WI38 (cell line): Measurements from ENCODE around the gene AFF3.

Experiments
- H3K4me3 ChIP-seq: 2 replicates; pipeline ENCODE4 v1.5.1; 2011; ENCODE audit warnings: low read depth, mild to moderate bottlenecking, control low read depth, low read length
- TF ChIP-seq, protein P1 (sequence below): IDR thresholded peaks from 2 replicates; pipeline ENCODE4 v1.5.1; 2012; ENCODE audit warnings: low read depth, mild to moderate bottlenecking, control low read depth, low read length

The AFF3 gene

DNA sequence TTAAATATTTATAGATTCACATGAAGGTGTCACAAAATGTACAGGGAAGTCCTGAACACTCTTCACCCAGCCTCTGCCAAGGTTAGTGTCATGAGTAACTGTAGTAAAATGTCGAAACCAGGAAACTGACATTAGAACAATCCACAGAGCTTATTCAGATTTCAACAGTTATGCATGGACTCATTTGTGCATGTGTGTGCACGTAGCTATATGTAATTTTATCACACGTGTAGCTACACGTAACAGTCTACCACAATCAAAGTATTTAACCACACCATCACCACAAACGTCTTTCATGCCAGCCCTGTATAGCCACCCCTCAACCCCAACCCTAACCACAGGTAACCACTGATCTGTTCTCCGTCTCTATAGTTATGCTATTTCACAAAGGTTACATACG lies 440.9 kb downstream of the AFF3 start:
- no peak overlapping the region for H3K4me3 ChIP-seq
- TF ChIP-seq, protein P1, sequence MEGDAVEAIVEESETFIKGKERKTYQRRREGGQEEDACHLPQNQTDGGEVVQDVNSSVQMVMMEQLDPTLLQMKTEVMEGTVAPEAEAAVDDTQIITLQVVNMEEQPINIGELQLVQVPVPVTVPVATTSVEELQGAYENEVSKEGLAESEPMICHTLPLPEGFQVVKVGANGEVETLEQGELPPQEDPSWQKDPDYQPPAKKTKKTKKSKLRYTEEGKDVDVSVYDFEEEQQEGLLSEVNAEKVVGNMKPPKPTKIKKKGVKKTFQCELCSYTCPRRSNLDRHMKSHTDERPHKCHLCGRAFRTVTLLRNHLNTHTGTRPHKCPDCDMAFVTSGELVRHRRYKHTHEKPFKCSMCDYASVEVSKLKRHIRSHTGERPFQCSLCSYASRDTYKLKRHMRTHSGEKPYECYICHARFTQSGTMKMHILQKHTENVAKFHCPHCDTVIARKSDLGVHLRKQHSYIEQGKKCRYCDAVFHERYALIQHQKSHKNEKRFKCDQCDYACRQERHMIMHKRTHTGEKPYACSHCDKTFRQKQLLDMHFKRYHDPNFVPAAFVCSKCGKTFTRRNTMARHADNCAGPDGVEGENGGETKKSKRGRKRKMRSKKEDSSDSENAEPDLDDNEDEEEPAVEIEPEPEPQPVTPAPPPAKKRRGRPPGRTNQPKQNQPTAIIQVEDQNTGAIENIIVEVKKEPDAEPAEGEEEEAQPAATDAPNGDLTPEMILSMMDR = no peak

DNA sequence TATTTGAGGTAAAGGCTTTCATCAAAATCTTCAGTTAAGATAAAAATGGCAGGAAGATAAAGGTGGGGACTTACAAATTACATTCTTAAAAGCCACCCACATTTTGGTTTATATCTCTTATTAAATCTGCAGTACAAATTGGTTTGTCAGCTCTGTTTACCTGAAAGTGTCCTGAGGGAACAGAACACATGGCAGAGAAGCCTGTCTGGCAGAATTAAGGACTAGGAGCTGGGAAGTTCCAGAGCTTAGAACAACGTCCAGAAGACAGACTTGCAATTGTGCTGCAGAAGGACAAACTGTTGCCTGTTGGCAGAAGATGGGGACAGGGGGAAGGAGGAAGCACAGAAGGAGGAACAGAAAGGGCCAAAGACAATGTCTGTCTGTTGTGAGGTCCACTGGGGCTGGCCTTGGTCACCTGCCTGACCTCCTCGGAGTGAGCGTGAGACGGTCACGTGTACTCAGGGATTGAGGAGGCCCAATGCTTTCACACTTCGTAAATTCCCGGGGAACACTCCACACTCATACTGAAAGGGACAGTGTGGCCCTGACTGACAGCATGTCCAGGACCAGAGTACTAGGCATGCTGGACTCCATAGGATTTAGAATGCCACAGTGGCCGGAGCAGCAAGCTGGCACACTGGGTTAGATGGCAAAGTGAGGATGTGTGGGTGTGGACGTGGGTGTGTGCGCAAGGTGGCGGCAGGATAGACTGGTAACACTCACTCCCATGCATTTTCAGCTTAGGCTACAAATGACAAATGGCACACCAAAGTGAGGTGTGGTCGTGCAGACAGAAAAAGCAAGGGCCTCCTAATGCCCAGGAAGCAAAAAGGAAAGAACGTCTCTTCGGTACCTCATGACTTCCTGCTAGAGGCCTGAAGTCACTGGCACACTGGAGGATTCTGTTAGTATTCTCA lies 441.6 kb downstream of the AFF3 start:
- TF ChIP-seq, protein P1 = no peak
- no peak overlapping the region for H3K4me3 ChIP-seq

DNA sequence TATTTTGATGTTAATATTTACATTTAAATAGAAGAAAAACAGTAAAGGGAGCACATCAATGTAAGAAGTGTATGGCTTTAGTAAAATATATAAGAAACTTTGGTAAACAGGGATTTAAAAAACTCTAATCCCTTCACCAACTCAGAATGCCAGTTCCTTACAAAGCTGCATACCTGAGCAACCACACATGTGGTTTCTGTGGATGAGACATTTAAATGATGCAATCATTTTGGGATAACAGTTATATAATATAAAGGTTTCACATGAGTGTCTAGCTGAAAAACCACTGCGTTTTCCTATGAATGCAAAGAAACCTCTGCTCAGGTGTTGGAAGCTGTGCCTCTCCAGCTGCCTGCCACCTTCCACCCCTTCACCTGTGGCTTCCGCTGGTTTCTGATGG lies 443.5 kb downstream of the AFF3 start:
- H3K4me3 ChIP-seq = no peak overlapping the region
- TF ChIP-seq, protein P1 = no peak

DNA sequence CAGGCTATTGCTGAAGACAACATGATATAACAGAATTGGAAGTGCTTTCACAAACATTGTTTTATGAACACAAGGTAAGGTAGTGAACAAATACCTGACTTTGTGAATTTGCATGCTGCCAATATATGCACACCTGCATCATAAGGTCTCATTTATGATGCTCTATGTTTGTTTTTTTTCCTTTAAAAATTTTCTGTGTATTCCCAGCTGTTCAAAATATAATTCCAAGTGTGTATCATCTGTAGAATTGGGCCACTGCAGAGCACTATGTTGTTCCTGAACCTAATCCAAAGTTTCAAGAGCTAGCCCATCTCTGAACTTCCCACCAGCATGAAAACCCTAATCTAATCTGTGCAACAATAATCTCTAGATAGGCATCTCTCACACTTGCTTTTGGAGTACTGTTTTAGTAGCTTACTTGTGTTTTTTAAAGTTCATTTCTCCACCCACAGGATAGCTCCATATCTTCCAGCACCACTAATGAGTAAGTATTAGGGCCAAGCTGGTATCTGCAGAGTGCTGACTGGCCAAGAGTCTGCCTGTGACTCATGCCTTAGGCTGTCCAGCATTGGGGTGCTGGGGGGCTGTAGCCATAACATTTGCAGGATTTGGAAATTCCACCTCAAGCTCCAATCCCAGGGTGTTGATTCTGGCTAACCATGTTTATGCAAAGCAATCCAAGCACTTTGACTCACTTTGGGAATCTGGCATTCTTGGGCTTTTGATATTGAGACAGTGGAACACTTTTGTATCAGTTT lies 444.4 kb downstream of the AFF3 start:
- TF ChIP-seq, protein P1 = no peak
- H3K4me3 ChIP-seq = no peak overlapping the region

DNA sequence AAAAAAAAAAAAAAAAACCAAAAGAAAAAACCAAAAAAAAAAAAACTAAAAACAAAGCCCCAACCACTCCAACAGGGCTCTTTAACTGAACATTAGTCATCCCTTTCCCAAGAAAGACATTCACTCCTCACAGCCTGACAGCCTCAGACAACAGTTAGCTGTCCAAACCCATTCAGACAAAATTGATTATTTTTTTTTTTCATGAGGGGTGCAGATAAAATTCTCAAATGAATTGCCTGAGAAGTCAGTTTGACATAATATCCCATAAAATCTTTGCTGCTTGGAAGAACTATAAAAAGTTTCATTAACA lies 446.5 kb downstream of the AFF3 start:
- TF ChIP-seq, protein P1 = no peak
- no peak overlapping the region for H3K4me3 ChIP-seq

DNA sequence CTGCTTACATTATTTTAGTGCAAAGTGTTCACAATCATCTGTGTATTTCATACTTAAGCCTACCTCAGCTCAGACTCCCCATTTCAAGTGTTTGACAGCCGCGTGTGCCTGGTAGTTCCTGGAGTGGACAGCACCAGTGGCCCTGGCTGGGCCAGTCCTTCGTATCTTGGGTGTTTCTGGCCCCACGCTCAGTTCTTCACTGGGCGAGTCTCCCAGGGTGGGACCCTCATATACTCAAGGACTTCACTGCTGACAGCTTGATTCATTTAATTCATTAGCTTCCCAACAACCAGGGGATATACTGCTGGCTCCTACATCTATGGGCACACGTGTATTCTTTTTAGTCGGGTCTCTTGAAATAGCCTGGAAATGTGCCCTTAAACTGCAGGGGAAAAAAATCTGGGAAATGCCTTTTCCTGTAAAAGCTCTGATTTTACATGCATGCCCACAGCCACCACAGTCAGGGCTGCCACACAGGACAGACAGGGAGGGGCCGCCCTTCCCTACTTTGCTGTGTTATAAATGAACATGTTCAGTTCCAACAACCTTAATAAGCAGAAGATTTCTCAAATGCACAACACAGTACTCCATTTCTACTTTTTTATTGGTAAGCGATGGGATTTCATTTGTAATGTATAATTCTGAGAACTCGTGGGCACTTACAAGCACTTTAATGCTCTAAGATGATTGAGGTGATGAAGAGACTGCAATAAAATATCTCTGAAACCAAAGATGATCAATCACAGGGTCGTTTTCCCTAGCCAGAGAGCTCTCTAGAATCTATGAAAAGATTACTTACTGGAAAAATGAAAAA lies 447.1 kb downstream of the AFF3 start:
- TF ChIP-seq, protein P1 = no peak
- H3K4me3 ChIP-seq = no peak overlapping the region

DNA sequence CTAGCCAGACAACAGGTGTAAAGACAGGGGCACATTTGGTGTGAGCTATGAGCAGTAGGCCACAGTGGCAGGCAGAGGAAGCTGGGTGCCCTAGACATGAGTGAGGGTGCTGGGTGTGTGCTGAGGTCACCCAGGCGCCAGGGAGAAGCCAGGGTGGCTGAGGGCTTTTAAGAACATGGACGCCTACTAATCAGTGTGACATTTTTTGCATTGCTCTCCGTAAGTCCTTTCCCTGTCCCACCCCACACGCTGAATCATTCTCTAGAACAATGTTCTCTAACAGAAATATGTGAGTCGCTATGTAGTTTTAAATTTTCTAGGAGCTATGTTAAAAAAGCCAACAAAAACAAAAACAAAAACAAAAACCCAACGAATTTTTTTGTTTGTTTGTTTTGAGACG lies 448.1 kb downstream of the AFF3 start:
- TF ChIP-seq, protein P1 = no peak
- H3K4me3 ChIP-seq = no peak overlapping the region
